ENCODE data around the gene DYNC1LI2. TPM values are rescaled to one million over a fixed set of nuclear protein-coding genes. Genes with fewer than 3 reads are reported as not detected.

Gene DYNC1LI2
- total RNA-seq, 1 donor from 2014 or later = 84.4 TPM

- POLR2A ChIA-PET = no interaction called here
- H3K27ac Mint-ChIP-seq = no peak overlapping the region
- no peaks in the 10 kb centered on the region for H3K9me3 Mint-ChIP-seq
Observed at GRCh38 chr16:66703406-66704215, 47.8 kb downstream of the DYNC1LI2 start.

GRCh38 chr16:66701516-66701915, 49.9 kb downstream of the DYNC1LI2 start:
- H3K4me3 Mint-ChIP-seq = no peak overlapping the region
- POLR2A ChIA-PET = no interaction called here
- CTCF ChIA-PET = no interaction called here

More at GRCh38 chr16:66703406-66704215, 47.8 kb downstream of the DYNC1LI2 start:
- H3K36me3 Mint-ChIP-seq (ENCODE audit: low read depth) = no peaks in the 10 kb centered on the region
- DNase-seq = no peak
- ATAC-seq (ENCODE audit: low read depth) = no peak
- intact Hi-C loops (cut with micrococcal nuclease) = no loop called here
- H3K4me1 Mint-ChIP-seq = no peaks in the 10 kb centered on the region
- H3K27me3 Mint-ChIP-seq = peaks cover 8% of the 10 kb centered on the region
- no peak overlapping the region for H3K4me3 Mint-ChIP-seq
- CTCF ChIA-PET = no interaction called here
- no peak for TF ChIP-seq CTCF (IDR thresholded peaks at IDR 0.05)

DNA sequence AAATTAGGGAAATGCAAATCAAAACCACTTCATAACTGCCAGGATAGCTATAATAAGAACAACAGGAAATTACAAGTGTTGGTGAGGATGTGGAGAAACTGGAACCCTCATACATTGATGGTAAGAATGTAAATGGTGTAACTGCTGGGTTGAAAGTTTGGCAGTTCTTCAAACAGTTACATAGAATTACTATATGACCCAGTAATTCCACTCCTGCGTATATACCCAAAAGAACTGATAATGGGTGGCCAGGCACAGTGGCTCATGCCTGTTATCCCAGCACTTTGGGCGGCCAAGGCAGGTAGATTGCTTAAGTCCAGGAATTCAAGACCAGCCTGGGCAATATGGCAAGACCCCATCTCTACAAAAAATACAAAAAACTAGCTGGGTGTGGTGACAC, 50.4 kb downstream of the DYNC1LI2 start:
- intact Hi-C loops (cut with micrococcal nuclease) = no loop called here
- peaks cover 4% of the 10 kb centered on the region for H3K27me3 Mint-ChIP-seq
- H3K36me3 Mint-ChIP-seq (ENCODE audit: low read depth) = no peaks in the 10 kb centered on the region
- no peaks in the 10 kb centered on the region for H3K9me3 Mint-ChIP-seq
- H3K27ac Mint-ChIP-seq = no peak overlapping the region
- POLR2A ChIA-PET = no interaction called here
- ATAC-seq (ENCODE audit: low read depth) = no peak
- CTCF ChIA-PET = interaction anchor here (1.4 kb wide), 1 partner anchor 294 kb away, joined by 3 read pairs; no protein-coding TSS in a partner anchor
- H3K4me1 Mint-ChIP-seq = peaks cover 7% of the 10 kb centered on the region
- no peak for DNase-seq
- no peak for TF ChIP-seq CTCF (IDR thresholded peaks at IDR 0.05)
- no peak overlapping the region for H3K4me3 Mint-ChIP-seq

More at GRCh38 chr16:66701516-66701915, 49.9 kb downstream of the DYNC1LI2 start:
- Mint-ChIP-seq H3K36me3 (ENCODE audit: low read depth) (no peaks in the 10 kb centered on the region), H3K4me1 (peaks cover 7% of the 10 kb centered on the region), H3K27me3 (peaks cover 4% of the 10 kb centered on the region), H3K9me3 (no peaks in the 10 kb centered on the region), H3K27ac (no peak overlapping the region)
- no peak for TF ChIP-seq CTCF (IDR thresholded peaks at IDR 0.05)
- DNase-seq = no peak
- intact Hi-C loops (cut with micrococcal nuclease) = no loop called here
- ATAC-seq (ENCODE audit: low read depth) = no peak

- intact Hi-C loops (cut with micrococcal nuclease) = no loop called here
- H3K36me3 Mint-ChIP-seq (ENCODE audit: low read depth) = no peaks in the 10 kb centered on the region
- ChIA-PET POLR2A (no interaction called here), CTCF (interaction anchor here (1.4 kb wide), 1 partner anchor 293 kb away, joined by 3 read pairs; no protein-coding TSS in a partner anchor)
- no peak overlapping the region for H3K4me3 Mint-ChIP-seq
- ATAC-seq (ENCODE audit: low read depth) = no peak
- H3K27me3 Mint-ChIP-seq = peaks cover 6% of the 10 kb centered on the region
- H3K4me1 Mint-ChIP-seq = peaks cover 15% of the 10 kb centered on the region
- no peak for TF ChIP-seq CTCF (IDR thresholded peaks at IDR 0.05)
- no peak overlapping the region for H3K27ac Mint-ChIP-seq
- no peak for DNase-seq
- no peaks in the 10 kb centered on the region for H3K9me3 Mint-ChIP-seq
Observed at GRCh38 chr16:66699898-66700297, 51.5 kb downstream of the DYNC1LI2 start.

GRCh38 chr16:66698046-66698445, 53.4 kb downstream of the DYNC1LI2 start:
- Mint-ChIP-seq H3K27ac (no peak overlapping the region), H3K4me3 (no peak overlapping the region), H3K4me1 (peaks cover 15% of the 10 kb centered on the region), H3K9me3 (no peaks in the 10 kb centered on the region), H3K36me3 (ENCODE audit: low read depth) (no peaks in the 10 kb centered on the region), H3K27me3 (peaks cover 14% of the 10 kb centered on the region)
- DNase-seq = no peak
- ChIA-PET CTCF (no interaction called here), POLR2A (interaction anchor here (0.9 kb wide), 1 partner anchor 132 kb away, joined by 3 read pairs; the partner anchor contains the start of gene NAE1)
- ATAC-seq (ENCODE audit: low read depth) = no peak
- TF ChIP-seq CTCF (IDR thresholded peaks at IDR 0.05) = no peak
- intact Hi-C loops (cut with micrococcal nuclease) = no loop called here

Measured in activated B cell treated with CpG ODN at 0.5 μM for 24 hours (primary cell).